ENCODE data around the gene USP9Y.

DNA sequence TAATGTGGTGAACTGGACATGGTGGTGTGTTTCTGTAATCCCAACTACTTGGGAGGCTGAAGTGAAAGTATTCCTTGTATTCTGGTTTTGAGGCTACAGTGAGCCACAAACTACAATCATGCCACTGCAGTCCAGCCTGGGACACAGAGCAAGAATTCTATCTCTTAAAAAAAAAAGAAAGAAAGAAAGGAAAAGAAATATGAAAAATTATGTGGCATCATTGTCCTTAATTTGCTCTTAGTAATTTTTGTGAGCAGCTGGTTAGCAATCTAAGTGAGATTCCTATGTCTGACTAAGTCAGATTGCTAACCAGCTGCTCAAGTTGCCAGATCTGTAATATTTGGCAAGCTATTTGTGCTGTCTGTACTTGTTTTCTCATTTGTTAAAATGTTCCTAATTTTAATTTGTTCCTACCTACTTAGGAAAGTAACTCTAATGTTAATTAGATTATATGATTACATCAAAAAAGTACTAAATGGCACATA, 154.8 kb downstream of the USP9Y start:
- no peak for TF ChIP-seq EZH2 (IDR thresholded peaks at IDR 0.05; ENCODE audit: low read length)
- TF ChIP-seq, protein P1, sequence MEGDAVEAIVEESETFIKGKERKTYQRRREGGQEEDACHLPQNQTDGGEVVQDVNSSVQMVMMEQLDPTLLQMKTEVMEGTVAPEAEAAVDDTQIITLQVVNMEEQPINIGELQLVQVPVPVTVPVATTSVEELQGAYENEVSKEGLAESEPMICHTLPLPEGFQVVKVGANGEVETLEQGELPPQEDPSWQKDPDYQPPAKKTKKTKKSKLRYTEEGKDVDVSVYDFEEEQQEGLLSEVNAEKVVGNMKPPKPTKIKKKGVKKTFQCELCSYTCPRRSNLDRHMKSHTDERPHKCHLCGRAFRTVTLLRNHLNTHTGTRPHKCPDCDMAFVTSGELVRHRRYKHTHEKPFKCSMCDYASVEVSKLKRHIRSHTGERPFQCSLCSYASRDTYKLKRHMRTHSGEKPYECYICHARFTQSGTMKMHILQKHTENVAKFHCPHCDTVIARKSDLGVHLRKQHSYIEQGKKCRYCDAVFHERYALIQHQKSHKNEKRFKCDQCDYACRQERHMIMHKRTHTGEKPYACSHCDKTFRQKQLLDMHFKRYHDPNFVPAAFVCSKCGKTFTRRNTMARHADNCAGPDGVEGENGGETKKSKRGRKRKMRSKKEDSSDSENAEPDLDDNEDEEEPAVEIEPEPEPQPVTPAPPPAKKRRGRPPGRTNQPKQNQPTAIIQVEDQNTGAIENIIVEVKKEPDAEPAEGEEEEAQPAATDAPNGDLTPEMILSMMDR (optimal IDR thresholded peaks at IDR 0.05 in 1 of 3, IDR thresholded peaks at IDR 0.05 in 1 of 3, conservative IDR thresholded peaks at IDR 0.05 in 1 of 3; ENCODE audit: extremely low read depth in 1 of 3, insufficient read depth in 2 of 3, low read length in 3 of 3): no peak
